HG02938 (cell line): ENCODE measurements around the gene CPA2.

Experiments used
- ATAC-seq: cut with Tn5 transposase; IDR thresholded peaks from one replicate; pipeline ENCODE4 v1.9.1; 2021; ENCODE audit warnings: mild to moderate bottlenecking, moderate library complexity; ENCODE audit not compliant: unreplicated experiment

Gene CPA2

GRCh38 chr7:130278860-130279259 lies 12.2 kb downstream of the CPA2 start:
- no peak for ATAC-seq

GRCh38 chr7:130279286-130279685 lies 12.6 kb downstream of the CPA2 start:
- ATAC-seq = no peak

- ATAC-seq = no peak
Observed at GRCh38 chr7:130279906-130280305, 13.2 kb downstream of the CPA2 start.

- no peak for ATAC-seq
Observed at GRCh38 chr7:130281260-130281659, 14.6 kb downstream of the CPA2 start.

GRCh38 chr7:130286881-130287280 lies 20.2 kb downstream of the CPA2 start:
- ATAC-seq = no peak

GRCh38 chr7:130288168-130288567 lies 21.5 kb downstream of the CPA2 start:
- ATAC-seq = no peak

- no peak for ATAC-seq
Observed at GRCh38 chr7:130288829-130289228, 22.2 kb downstream of the CPA2 start.

GRCh38 chr7:130289478-130289877 lies 22.8 kb downstream of the CPA2 start:
- no peak for ATAC-seq

- no peak for ATAC-seq
Observed at GRCh38 chr7:130290745-130291144, 24.1 kb downstream of the CPA2 start.

- ATAC-seq = no peak
Observed at GRCh38 chr7:130292682-130293257, 26.1 kb downstream of the CPA2 start, which contains the start of gene CPA4. Gene CPA4, plus strand, starts transcription at chr7:130293161. Its CDS starts 20 bp downstream, at chr7:130293181.

- ATAC-seq = peak; percentile 69
Observed at GRCh38 chr7:130293521-130293920, 26.9 kb downstream of the CPA2 start.

- ATAC-seq = no peak
Observed at GRCh38 chr7:130294314-130294713, 27.7 kb downstream of the CPA2 start.

- no peak for ATAC-seq
Observed at GRCh38 chr7:130296221-130296951, 29.7 kb downstream of the CPA2 start.

GRCh38 chr7:130297628-130298543 lies 31.2 kb downstream of the CPA2 start:
- no peak for ATAC-seq

GRCh38 chr7:130298544-130299326 lies 32.1 kb downstream of the CPA2 start:
- no peak for ATAC-seq

- no peak for ATAC-seq
Observed at GRCh38 chr7:130299866-130300265, 33.2 kb downstream of the CPA2 start.

- no peak for ATAC-seq
Observed at GRCh38 chr7:130301501-130302020, 34.9 kb downstream of the CPA2 start.

- ATAC-seq = no peak
Observed at GRCh38 chr7:130302649-130303048, 36.0 kb downstream of the CPA2 start.

GRCh38 chr7:130303127-130303526 lies 36.5 kb downstream of the CPA2 start:
- no peak for ATAC-seq

GRCh38 chr7:130303551-130303950 lies 36.9 kb downstream of the CPA2 start:
- no peak for ATAC-seq

- ATAC-seq = no peak
Observed at GRCh38 chr7:130303982-130304381, 37.3 kb downstream of the CPA2 start.
